ENCODE measurements around the gene CD151.
A peak's percentile ranks its signal among the peaks of the same experiment; 100 is the strongest.

Gene CD151

GRCh38 chr11:843086-843734, 10.5 kb downstream of the CD151 start:
- DNase-seq (ENCODE audit: low read depth, low spot score), result no peak

- peak; percentile 95 for DNase-seq (ENCODE audit: low read depth, low spot score)
Observed at GRCh38 chr11:843818-844692, 11.3 kb downstream of the CD151 start.

GRCh38 chr11:844693-845644, 12.2 kb downstream of the CD151 start:
- DNase-seq (ENCODE audit: low read depth, low spot score), result no peak

GRCh38 chr11:845872-846495, 13.2 kb downstream of the CD151 start:
- no peak for DNase-seq (ENCODE audit: low read depth, low spot score)

GRCh38 chr11:846496-847098, 13.8 kb downstream of the CD151 start:
- no peak for DNase-seq (ENCODE audit: low read depth, low spot score)

GRCh38 chr11:847876-848275, 15.1 kb downstream of the CD151 start:
- DNase-seq (ENCODE audit: low read depth, low spot score), result no peak

- DNase-seq (ENCODE audit: low read depth, low spot score), result no peak
Observed at GRCh38 chr11:848380-848931, 15.7 kb downstream of the CD151 start.

GRCh38 chr11:849104-849824, 16.5 kb downstream of the CD151 start:
- DNase-seq (ENCODE audit: low read depth, low spot score), result no peak

- DNase-seq (ENCODE audit: low read depth, low spot score), result no peak
Observed at GRCh38 chr11:849951-850774, 17.4 kb downstream of the CD151 start.

GRCh38 chr11:850775-851763, 18.3 kb downstream of the CD151 start:
- no peak for DNase-seq (ENCODE audit: low read depth, low spot score)

GRCh38 chr11:852762-853161, 20.0 kb downstream of the CD151 start:
- DNase-seq (ENCODE audit: low read depth, low spot score), result no peak

- no peak for DNase-seq (ENCODE audit: low read depth, low spot score)
Observed at GRCh38 chr11:853682-854448, 21.1 kb downstream of the CD151 start.

GRCh38 chr11:854601-855329, 22.0 kb downstream of the CD151 start:
- DNase-seq (ENCODE audit: low read depth, low spot score), result no peak

GRCh38 chr11:855330-855674, 22.6 kb downstream of the CD151 start:
- DNase-seq (ENCODE audit: low read depth, low spot score), result no peak

GRCh38 chr11:855796-856195, 23.0 kb downstream of the CD151 start:
- DNase-seq (ENCODE audit: low read depth, low spot score), result no peak

GRCh38 chr11:856397-856796, 23.6 kb downstream of the CD151 start:
- DNase-seq (ENCODE audit: low read depth, low spot score), result no peak
